GM20431 (cell line): ENCODE measurements around the gene POU6F2.

Experiments
- in situ Hi-C: fragments of 300-500 bp; cut with MseI, MboI; formaldehyde crosslinking; loops from one replicate; pipeline ENCODE4 v1.15.0; 2020; ENCODE audit warnings: low sequenced_read_pairs; ENCODE audit not compliant: unreplicated experiment

The POU6F2 gene

DNA sequence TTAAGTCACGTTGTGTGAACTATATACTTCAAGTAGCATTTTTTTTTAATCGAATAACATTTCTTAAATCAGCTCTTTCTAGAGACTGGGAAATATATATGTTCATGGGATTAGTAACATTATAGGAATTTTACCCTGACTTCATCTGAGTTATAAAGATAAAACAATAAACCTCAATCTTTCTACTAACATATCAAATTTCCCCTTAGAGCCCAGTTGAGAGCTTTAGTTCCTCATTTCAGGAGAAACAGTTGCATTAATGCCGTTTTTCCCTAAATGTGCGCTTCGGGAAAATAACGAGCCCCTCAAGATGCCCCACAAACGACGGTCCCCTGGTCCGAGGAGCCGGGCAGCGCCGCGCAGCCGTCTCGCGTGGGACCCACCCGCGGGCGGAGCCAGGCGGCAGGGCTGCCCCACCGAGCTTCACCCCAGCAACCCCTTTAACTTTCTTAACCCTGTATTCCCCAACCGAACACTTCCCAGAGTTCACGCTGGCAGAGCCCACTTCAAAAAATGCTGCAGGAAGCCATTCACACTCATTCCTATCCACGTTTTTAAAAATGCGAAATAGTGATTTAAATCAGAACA lies 436.0 kb downstream of the POU6F2 start:
- in situ Hi-C loops, result no loop called here

GRCh38 chr7:39414224-39415035 lies 436.7 kb downstream of the POU6F2 start:
- in situ Hi-C loops, result no loop called here

- in situ Hi-C loops, result no loop called here
These were observed 437.5 kb downstream of the POU6F2 start for GRCh38 chr7:39415091-39415787.

- in situ Hi-C loops, result no loop called here
These were observed 439.2 kb downstream of the POU6F2 start for GRCh38 chr7:39416866-39417265.

DNA sequence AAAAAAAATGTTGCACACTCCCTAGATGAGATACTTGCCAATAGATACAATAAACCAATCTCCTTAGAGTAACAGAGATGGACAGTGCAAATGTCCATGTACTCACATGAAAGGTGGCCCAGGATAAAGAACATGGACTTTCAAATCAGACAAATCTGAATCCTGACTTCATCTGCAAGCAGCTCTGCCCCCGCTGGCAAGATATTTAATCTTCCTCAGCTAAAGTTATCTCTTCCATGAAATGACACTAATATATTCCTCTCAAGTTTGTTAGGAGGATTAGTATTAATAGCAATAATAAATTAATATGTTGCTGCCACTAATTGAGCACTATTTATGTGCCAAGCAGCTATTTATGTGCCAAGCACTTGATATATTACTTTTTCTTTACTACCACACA lies 439.9 kb downstream of the POU6F2 start:
- in situ Hi-C loops, result no loop called here

DNA sequence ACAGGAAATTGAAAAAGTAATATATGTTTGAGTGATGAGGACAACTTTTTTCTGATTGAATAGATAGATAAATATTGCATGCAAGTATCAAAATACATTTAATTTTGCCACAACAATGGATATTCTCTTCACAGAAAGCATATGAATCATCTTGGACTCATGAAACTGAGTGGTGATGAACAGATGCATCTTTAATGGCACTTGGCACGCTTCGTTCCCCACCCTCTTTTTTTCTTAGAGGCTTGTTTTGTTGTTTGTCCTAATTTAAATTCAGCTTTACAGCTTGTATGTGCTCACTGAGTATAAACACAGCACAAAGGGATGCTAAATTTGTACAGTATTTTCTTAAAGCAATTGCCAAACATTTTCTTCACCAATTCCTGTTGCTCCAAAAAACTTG lies 443.5 kb downstream of the POU6F2 start:
- in situ Hi-C loops, result no loop called here

DNA sequence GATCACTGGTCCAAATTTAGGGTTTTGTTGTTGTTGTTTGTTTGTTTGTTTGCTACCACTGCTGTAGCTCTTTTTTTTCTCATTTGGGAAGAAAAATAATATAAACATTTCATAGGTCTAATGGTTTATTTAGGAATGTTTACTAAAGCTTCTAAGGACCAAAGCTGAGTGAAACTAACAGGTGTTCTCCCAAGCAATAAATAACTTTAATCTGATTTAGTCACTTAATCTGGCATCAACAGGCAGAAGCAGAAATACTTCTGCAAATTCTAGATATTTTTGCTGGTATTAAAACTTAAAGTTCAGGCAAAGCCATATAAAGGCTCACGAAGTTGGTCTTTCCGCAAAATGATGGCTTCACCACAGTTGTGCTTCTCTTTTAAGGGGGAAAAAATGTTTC lies 444.0 kb downstream of the POU6F2 start:
- in situ Hi-C loops, result no loop called here

GRCh38 chr7:39428221-39428620 lies 450.5 kb downstream of the POU6F2 start:
- in situ Hi-C loops, result no loop called here

- in situ Hi-C loops, result no loop called here
These were observed 451.7 kb downstream of the POU6F2 start for GRCh38 chr7:39429421-39429820.

DNA sequence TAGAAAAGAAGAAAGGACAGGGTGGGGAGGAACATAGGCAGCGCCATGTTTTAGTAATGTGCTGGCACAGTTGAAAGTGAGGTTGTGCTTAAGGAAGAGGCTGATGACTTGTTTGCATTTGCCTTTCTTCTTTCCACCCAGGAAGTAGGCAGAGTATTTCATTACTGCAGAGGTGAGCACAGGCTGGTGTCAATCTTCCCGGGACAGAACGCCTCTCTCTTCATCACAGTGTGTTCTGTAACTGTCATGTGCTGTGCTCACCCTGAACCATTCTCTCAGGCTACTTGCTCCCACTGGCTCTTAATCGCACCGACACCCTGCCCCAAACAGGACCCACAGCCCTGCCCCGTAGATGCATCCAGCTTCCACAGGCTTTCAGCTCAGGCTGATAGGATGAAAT lies 452.7 kb downstream of the POU6F2 start:
- in situ Hi-C loops, result no loop called here

GRCh38 chr7:39430909-39431641 lies 453.4 kb downstream of the POU6F2 start:
- in situ Hi-C loops, result no loop called here

GRCh38 chr7:39432368-39432767 lies 454.7 kb downstream of the POU6F2 start:
- in situ Hi-C loops, result no loop called here

DNA sequence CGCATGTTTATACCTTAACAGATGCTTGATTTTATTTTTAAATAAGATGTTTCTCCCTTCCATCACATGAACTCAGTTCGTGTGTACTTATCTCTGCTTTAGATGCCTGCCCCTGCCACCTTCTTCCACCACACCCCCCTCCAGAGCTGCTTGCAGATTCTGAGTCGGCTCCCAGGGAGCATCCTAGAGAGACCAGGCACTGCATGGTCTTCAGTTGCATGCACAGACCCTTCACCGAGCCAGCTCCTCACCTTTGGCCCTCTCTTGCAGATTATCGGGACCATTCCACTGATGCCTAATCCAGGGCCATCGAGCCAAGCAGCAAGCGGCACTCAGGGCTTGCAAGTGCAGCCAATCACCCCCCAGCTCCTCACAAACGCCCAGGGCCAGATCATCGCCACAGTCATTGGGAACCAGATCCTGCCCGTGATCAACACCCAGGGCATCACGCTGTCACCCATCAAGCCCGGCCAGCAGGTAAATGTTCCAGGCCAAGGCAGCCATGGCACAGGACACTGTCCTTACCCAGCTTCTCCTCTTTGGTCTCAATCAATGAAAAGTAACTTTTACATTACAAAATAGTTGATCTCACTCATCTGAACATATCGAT lies 455.2 kb downstream of the POU6F2 start:
- in situ Hi-C loops, result no loop called here

DNA sequence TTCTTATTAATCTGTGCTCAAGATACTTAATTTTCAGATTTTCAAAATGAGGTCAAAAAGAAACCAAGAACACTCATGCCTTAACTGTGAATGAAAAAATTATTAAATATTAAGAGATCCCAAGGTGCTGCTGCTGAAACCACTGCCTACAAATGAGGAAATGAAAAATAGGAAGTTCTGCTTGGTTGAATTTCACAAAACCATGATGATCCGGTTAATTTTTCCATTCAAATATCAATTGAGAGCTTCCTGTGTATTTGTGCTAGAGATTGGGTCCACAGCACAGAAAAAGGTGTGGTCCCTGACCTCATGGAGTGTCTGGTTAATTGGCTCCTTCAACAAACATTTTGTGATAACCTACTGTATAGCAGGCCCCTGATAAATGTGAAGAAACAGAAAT lies 455.8 kb downstream of the POU6F2 start:
- in situ Hi-C loops, result no loop called here

DNA sequence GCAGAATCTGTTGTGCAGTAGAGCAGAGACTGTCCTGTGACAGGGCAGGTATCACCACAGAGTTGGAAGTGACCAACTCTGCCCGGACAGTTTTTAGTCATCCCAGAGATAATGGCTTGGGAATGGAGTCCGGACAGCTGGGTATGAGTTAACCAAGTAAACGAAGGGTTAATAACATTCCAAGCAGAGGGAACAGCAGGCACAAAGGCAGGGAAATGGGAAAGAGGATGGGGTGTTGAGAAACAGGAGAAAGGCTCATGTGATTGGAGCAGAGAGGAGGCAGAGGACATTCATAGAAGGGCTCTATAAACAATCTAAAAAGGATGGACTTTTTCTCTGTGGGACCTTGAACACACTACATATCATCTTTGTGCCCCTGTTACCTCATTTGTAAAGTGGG lies 456.3 kb downstream of the POU6F2 start:
- in situ Hi-C loops, result no loop called here

DNA sequence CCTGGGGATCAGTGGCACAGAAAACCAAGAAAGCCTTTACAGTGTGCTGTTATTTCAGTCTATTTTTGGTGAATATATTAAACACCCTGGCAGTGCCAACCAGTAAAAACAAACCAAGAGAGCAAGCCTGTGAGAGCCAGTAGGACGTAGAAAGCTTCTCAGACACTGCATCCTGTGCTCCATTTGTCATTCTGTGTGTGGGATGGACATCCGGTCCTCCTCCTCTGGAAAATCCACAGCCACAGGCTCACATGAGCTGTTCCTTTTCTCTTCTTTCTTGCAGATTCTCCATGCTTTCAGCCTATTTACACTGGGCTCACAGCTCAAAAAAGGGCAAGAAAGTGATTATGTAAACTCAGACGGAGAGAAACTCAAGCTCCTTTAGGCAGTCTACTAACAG lies 468.8 kb downstream of the POU6F2 start:
- in situ Hi-C loops, result no loop called here

GRCh38 chr7:39451901-39452300 lies 474.2 kb downstream of the POU6F2 start:
- in situ Hi-C loops, result loop anchor here (25.0 kb wide), 1 partner anchor 515 kb away; no protein-coding TSS in a partner anchor

DNA sequence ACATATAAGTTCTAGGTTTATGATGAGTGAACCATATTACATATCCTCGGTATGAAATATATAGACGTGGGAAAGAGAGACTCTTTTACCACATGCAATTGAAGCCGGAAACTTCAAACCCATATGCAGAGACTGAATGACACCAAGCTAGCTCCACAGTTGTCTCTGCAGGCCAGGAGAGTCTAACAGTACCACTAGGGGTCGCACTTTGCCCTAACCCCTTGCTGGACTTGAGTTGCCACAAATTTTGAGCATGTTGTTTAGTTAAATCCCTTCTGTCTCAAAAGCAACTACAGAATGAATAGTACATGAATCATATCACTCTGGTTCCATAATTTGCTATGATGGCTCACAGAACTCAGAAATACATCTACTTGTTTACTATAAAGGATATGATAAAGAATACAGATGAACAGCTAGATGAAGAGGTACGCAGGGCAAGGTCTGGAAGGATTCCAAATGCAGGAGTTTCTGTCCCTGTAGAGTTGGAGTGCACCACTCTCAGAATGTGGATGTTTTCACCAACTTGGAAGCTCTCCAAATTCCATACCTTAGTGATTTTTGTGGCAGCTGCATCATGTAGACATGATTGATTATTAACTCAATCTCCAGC lies 476.1 kb downstream of the POU6F2 start:
- in situ Hi-C loops, result loop anchor here (25.0 kb wide), 1 partner anchor 517 kb away; no protein-coding TSS in a partner anchor

GRCh38 chr7:39458061-39458745 lies 480.5 kb downstream of the POU6F2 start:
- in situ Hi-C loops, result loop anchor here (25.0 kb wide), 1 partner anchor 521 kb away; no protein-coding TSS in a partner anchor
